ENCODE data around the gene FAM114A2.

DNA sequence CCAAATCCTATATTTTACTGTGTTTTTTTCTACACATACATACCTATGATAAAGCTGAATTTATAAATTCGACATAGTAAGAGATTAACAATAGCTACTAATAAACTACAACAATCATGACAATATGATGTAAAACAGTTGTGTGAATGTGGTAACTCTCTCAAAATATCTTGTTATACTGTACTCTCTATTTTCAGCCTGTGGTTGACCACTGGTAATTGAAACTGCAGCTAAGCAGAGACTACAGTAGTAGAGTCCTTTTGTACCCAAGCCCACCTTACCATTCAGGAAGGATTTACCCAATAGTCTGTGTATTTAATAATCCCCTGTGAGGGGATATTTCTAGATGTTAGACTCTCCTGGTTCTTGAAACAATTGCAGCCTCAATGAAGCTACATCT lies 86.7 kb downstream of the FAM114A2 start:
- no peak for TF ChIP-seq EZH2 (IDR thresholded peaks at IDR 0.05; ENCODE audit: low read length, unreplicated experiment)
- TF ChIP-seq CTCF (conservative IDR thresholded peaks at IDR 0.05; ENCODE audit: low read depth, low read length) = no peak

Measured in PC-3 (cell line).